Measurements from ENCODE around the gene LOXL3.

The LOXL3 gene

DNA sequence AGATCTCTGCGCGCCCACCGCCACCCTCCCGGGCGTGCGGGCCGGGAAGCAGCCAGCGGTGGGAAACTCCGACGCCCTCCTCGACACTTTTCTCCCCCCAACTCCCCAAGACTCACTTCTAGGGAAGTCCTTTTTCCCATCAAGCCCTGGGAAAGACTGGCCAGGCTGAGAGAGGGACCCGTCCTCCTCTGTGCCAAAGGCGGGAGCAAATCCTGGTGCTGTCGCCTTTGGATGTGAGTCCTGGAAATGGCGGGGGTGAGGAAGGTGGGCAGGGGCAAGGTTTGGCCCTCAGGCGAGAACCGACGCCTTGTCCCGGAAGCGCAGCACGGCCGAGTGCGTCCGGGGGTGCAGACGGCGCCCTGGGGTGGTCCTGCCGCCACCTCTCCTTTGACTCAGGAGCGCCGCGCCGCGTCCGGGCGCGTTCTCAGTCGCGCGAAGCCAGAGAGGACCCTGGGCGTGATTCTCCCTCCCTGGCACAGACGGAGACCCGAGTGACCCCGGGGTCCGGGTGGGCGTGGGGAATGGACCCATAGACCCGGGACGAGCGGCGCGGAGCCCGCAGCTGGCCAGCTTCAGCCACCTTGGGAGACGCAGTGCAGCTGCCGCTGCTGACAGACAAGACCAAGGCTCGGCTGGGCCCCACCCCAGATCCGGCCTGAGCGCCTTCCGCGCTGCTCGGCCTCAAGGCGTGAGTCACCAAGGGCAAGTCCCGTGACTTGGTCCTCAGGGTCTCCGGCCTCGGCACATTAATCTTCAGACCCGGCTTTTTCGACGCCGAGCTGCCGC, 50.8 kb downstream of the LOXL3 start (continued):
- TF ChIP-seq, protein P1, sequence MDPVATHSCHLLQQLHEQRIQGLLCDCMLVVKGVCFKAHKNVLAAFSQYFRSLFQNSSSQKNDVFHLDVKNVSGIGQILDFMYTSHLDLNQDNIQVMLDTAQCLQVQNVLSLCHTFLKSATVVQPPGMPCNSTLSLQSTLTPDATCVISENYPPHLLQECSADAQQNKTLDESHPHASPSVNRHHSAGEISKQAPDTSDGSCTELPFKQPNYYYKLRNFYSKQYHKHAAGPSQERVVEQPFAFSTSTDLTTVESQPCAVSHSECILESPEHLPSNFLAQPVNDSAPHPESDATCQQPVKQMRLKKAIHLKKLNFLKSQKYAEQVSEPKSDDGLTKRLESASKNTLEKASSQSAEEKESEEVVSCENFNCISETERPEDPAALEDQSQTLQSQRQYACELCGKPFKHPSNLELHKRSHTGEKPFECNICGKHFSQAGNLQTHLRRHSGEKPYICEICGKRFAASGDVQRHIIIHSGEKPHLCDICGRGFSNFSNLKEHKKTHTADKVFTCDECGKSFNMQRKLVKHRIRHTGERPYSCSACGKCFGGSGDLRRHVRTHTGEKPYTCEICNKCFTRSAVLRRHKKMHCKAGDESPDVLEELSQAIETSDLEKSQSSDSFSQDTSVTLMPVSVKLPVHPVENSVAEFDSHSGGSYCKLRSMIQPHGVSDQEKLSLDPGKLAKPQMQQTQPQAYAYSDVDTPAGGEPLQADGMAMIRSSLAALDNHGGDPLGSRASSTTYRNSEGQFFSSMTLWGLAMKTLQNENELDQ (tag by site-specific recombination; IDR thresholded peaks at IDR 0.05; ENCODE audit: low read depth) = no peak
- TF ChIP-seq ZNF221 (tag by site-specific recombination; IDR thresholded peaks at IDR 0.05; ENCODE audit: borderline replicate concordance) (no peak), ZNF558 (tag by site-specific recombination; IDR thresholded peaks at IDR 0.05) (no peak), ZNF354C (tag by site-specific recombination; IDR thresholded peaks at IDR 0.05; ENCODE audit: borderline replicate concordance, low read depth) (no peak), ZNF624 (tag by site-specific recombination; IDR thresholded peaks at IDR 0.05) (no peak), KLF1 (tag by site-specific recombination; IDR thresholded peaks at IDR 0.05) (no peak), ZNF223 (tag by site-specific recombination; IDR thresholded peaks at IDR 0.05) (no peak), ZBTB17 (tag by site-specific recombination; IDR thresholded peaks at IDR 0.05) (peak; percentile 78), RBAK (tag by site-specific recombination; IDR thresholded peaks at IDR 0.05) (no peak), KLF7 (tag by site-specific recombination; IDR thresholded peaks at IDR 0.05; ENCODE audit: borderline replicate concordance) (no peak), GLIS2 (tag by site-specific recombination; IDR thresholded peaks at IDR 0.05) (peak; percentile 75), ZNF214 (tag by site-specific recombination; IDR thresholded peaks at IDR 0.05; ENCODE audit: borderline replicate concordance) (no peak), ZFP69B (tag by site-specific recombination; IDR thresholded peaks at IDR 0.05) (peak; percentile 93), ZNF146 (tag by site-specific recombination; IDR thresholded peaks at IDR 0.05) (no peak), ZNF561 (tag by site-specific recombination; IDR thresholded peaks at IDR 0.05; ENCODE audit: borderline replicate concordance) (no peak), ZNF768 (tag by site-specific recombination; IDR thresholded peaks at IDR 0.05) (no peak), ZFHX2 (tag by site-specific recombination; conservative IDR thresholded peaks at IDR 0.05) (peak; percentile 32; the same call in 1 of the 2 replicates), ZNF155 (tag by site-specific recombination; IDR thresholded peaks at IDR 0.05) (no peak), ZNF707 (tag by site-specific recombination; IDR thresholded peaks at IDR 0.05) (no peak)
- TF ChIP-seq, protein P2, sequence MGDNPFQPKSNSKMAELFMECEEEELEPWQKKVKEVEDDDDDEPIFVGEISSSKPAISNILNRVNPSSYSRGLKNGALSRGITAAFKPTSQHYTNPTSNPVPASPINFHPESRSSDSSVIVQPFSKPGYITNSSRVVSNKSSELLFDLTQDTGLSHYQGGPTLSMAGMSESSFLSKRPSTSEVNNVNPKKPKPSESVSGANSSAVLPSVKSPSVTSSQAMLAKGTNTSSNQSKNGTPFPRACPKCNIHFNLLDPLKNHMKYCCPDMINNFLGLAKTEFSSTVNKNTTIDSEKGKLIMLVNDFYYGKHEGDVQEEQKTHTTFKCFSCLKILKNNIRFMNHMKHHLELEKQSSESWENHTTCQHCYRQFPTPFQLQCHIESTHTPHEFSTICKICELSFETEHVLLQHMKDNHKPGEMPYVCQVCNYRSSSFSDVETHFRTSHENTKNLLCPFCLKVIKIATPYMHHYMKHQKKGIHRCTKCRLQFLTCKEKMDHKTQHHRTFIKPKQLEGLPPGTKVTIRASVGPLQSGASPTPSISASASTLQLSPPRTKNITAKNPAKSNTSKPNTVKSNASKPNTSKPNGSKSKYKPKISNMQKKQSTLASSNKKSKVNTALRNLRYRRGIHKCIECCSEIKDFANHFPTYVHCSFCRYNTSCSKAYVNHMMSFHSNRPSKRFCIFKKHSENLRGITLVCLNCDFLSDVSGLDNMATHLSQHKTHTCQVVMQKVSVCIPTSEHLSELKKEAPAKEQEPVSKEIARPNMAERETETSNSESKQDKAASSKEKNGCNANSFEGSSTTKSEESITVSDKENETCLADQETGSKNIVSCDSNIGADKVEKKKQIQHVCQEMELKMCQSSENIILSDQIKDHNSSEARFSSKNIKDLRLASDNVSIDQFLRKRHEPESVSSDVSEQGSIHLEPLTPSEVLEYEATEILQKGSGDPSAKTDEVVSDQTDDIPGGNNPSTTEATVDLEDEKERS (tag by site-specific recombination; IDR thresholded peaks at IDR 0.05) = no peak
- TF ChIP-seq, protein P3, sequence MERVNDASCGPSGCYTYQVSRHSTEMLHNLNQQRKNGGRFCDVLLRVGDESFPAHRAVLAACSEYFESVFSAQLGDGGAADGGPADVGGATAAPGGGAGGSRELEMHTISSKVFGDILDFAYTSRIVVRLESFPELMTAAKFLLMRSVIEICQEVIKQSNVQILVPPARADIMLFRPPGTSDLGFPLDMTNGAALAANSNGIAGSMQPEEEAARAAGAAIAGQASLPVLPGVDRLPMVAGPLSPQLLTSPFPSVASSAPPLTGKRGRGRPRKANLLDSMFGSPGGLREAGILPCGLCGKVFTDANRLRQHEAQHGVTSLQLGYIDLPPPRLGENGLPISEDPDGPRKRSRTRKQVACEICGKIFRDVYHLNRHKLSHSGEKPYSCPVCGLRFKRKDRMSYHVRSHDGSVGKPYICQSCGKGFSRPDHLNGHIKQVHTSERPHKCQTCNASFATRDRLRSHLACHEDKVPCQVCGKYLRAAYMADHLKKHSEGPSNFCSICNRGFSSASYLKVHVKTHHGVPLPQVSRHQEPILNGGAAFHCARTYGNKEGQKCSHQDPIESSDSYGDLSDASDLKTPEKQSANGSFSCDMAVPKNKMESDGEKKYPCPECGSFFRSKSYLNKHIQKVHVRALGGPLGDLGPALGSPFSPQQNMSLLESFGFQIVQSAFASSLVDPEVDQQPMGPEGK (tag by site-specific recombination; IDR thresholded peaks at IDR 0.05) = no peak
- TF ChIP-seq, protein P4, sequence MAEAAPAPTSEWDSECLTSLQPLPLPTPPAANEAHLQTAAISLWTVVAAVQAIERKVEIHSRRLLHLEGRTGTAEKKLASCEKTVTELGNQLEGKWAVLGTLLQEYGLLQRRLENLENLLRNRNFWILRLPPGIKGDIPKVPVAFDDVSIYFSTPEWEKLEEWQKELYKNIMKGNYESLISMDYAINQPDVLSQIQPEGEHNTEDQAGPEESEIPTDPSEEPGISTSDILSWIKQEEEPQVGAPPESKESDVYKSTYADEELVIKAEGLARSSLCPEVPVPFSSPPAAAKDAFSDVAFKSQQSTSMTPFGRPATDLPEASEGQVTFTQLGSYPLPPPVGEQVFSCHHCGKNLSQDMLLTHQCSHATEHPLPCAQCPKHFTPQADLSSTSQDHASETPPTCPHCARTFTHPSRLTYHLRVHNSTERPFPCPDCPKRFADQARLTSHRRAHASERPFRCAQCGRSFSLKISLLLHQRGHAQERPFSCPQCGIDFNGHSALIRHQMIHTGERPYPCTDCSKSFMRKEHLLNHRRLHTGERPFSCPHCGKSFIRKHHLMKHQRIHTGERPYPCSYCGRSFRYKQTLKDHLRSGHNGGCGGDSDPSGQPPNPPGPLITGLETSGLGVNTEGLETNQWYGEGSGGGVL (tag by site-specific recombination; IDR thresholded peaks at IDR 0.05) = no peak
- TF ChIP-seq, protein P5, sequence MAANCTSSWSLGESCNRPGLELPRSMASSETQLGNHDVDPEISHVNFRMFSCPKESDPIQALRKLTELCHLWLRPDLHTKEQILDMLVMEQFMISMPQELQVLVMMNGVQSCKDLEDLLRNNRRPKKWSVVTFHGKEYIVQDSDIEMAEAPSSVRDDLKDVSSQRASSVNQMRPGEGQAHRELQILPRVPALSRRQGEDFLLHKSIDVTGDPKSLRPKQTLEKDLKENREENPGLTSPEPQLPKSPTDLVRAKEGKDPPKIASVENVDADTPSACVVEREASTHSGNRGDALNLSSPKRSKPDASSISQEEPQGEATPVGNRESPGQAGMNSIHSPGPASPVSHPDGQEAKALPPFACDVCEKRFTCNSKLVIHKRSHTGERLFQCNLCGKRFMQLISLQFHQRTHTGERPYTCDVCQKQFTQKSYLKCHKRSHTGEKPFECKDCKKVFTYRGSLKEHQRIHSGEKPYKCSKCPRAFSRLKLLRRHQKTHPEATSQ (tag by site-specific recombination; IDR thresholded peaks at IDR 0.05) = no peak
- TF ChIP-seq, protein P6, sequence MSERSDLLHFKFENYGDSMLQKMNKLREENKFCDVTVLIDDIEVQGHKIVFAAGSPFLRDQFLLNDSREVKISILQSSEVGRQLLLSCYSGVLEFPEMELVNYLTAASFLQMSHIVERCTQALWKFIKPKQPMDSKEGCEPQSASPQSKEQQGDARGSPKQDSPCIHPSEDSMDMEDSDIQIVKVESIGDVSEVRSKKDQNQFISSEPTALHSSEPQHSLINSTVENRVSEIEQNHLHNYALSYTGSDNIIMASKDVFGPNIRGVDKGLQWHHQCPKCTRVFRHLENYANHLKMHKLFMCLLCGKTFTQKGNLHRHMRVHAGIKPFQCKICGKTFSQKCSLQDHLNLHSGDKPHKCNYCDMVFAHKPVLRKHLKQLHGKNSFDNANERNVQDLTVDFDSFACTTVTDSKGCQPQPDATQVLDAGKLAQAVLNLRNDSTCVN (tag by site-specific recombination; optimal IDR thresholded peaks at IDR 0.05) = peak; percentile 68
- TF ChIP-seq, protein P7, sequence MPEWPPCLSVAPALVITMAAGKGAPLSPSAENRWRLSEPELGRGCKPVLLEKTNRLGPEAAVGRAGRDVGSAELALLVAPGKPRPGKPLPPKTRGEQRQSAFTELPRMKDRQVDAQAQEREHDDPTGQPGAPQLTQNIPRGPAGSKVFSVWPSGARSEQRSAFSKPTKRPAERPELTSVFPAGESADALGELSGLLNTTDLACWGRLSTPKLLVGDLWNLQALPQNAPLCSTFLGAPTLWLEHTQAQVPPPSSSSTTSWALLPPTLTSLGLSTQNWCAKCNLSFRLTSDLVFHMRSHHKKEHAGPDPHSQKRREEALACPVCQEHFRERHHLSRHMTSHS (tag by site-specific recombination; IDR thresholded peaks at IDR 0.05) = no peak
